ENCODE results near the gene FOXJ2.
"Not testable (repeated sequence)": the region's sequence is repeated elsewhere in the genome, so short reads cannot be mapped to it uniquely, and the experiment has no call there.

FOXJ2 gene

GRCh38 chr12:8031017-8031416 lies 1.5 kb upstream of the FOXJ2 start:
- DNase-seq, result not testable (repeated sequence)

- DNase-seq, result no peak
These were observed 659 bp upstream of the FOXJ2 start for GRCh38 chr12:8031872-8032241.

- no peak for DNase-seq
These were observed 883 bp downstream of the FOXJ2 start for GRCh38 chr12:8033153-8034044.

GRCh38 chr12:8034802-8035201 lies 2.3 kb downstream of the FOXJ2 start:
- DNase-seq, result no peak

- no peak for DNase-seq
These were observed 3.0 kb downstream of the FOXJ2 start for GRCh38 chr12:8035440-8036010.

GRCh38 chr12:8036346-8036745 lies 3.8 kb downstream of the FOXJ2 start:
- DNase-seq, result no peak

- DNase-seq, result peak; percentile 60 to 77
These were observed 4.6 kb downstream of the FOXJ2 start for GRCh38 chr12:8037046-8037663.

GRCh38 chr12:8037947-8038346 lies 5.4 kb downstream of the FOXJ2 start:
- DNase-seq, result no peak

- DNase-seq, result no peak
These were observed 6.2 kb downstream of the FOXJ2 start for GRCh38 chr12:8038659-8039114.

GRCh38 chr12:8040791-8041190 lies 8.3 kb downstream of the FOXJ2 start:
- no peak for DNase-seq

GRCh38 chr12:8045952-8046944 lies 13.7 kb downstream of the FOXJ2 start:
- DNase-seq, result peak; percentile 67 to 70

- DNase-seq, result no peak
These were observed 15.3 kb downstream of the FOXJ2 start for GRCh38 chr12:8047842-8048241.

GRCh38 chr12:8048906-8049305 lies 16.4 kb downstream of the FOXJ2 start:
- no peak for DNase-seq

- no peak for DNase-seq
These were observed 18.2 kb downstream of the FOXJ2 start for GRCh38 chr12:8050600-8051250.

GRCh38 chr12:8052679-8053078 lies 20.2 kb downstream of the FOXJ2 start:
- peak; percentile 80 to 88 for DNase-seq

GRCh38 chr12:8054816-8055215 lies 22.3 kb downstream of the FOXJ2 start:
- no peak for DNase-seq

- no peak for DNase-seq
These were observed 24.8 kb downstream of the FOXJ2 start for GRCh38 chr12:8057306-8057705.

GRCh38 chr12:8057839-8058238 lies 25.3 kb downstream of the FOXJ2 start:
- DNase-seq, result peak; percentile 89 to 92

GRCh38 chr12:8058506-8058905 lies 26.0 kb downstream of the FOXJ2 start:
- no peak for DNase-seq

GRCh38 chr12:8064131-8064530 lies 31.6 kb downstream of the FOXJ2 start:
- no peak for DNase-seq

GRCh38 chr12:8065991-8066594 lies 33.6 kb downstream of the FOXJ2 start, which contains the start of gene C3AR1:
C3AR1 (minus strand) TSS chr12:8066359; CDS start chr12:8060185, 6,174 bp downstream.
- DNase-seq, result peak; percentile 89 to 91

GRCh38 chr12:8069582-8069981 lies 37.1 kb downstream of the FOXJ2 start:
- no peak for DNase-seq

All from AML-193 (cell line).